Ectodermal cell (in vitro differentiated cells): Measurements from ENCODE around the gene OR6N1.

ENCODE experiments used
- H3K27ac ChIP-seq: 2 replicates; pipeline ENCODE4 v1.7.0; 2013; ENCODE audit warnings: mild to moderate bottlenecking, low read depth, low read length; ENCODE audit not compliant: insufficient read depth, poor library complexity, severe bottlenecking
- H3K27me3 ChIP-seq: 2 replicates; pipeline ENCODE4 v1.7.0; 2013; ENCODE audit warnings: mild to moderate bottlenecking, low read length; ENCODE audit not compliant: insufficient read depth, control insufficient read depth, poor library complexity, severe bottlenecking
- H3K36me3 ChIP-seq: one replicate; pipeline ENCODE4 v1.7.0; 2013; ENCODE audit warnings: low read length; ENCODE audit not compliant: control insufficient read depth, insufficient read depth
- H3K4me1 ChIP-seq: one replicate; pipeline ENCODE4 v1.7.0; 2013; ENCODE audit warnings: low read length; ENCODE audit not compliant: control insufficient read depth, insufficient read depth
- H3K4me3 ChIP-seq: 2 replicates; pipeline ENCODE4 v1.7.0; 2013; ENCODE audit warnings: low read depth, low read length, control low read depth; ENCODE audit not compliant: insufficient read depth
- H3K9me3 ChIP-seq: 2 replicates; pipeline ENCODE4 v1.7.0; 2013; ENCODE audit warnings: mild to moderate bottlenecking, low read length, moderate library complexity; ENCODE audit not compliant: control insufficient read depth
- WGBS, 2 experiments: methylation state at CpG; one replicate each; pipeline ENCODE4 v1.1.7; 2013; ENCODE audit warnings: missing lambda C conversion rate in 2 of 2; 5-methylcytosine and 5-hydroxymethylcytosine counted together

The OR6N1 gene

DNA sequence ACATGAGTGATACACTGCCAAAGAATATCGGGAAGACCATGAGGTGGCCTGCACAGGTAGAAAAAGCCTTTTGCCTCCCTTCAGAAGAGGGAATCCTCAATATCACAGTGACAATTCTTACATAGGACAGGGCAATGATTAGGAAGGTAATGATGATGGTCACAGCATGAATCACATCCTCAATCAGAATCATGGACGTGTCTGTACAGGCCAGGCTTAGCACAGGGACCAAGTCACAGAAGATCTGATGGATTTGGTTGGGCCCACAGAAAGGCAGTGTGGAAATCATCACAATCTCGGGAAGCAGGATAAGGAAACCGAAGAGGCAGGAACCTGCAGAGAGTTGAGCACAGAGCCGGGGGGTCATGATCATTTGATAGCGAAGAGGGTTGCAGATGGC is 54.7 kb downstream of the OR6N1 start:
- H3K4me1 ChIP-seq, result no peaks in the 10 kb centered on the region
- 76 to 81% methylated on average over 6 of the region's 6 CpGs for WGBS, 2 experiments
- H3K27ac ChIP-seq, result no peak overlapping the region
- no peaks in the 10 kb centered on the region for H3K36me3 ChIP-seq
- H3K27me3 ChIP-seq, result no peaks in the 10 kb centered on the region
- no peaks in the 10 kb centered on the region for H3K9me3 ChIP-seq
- no peak overlapping the region for H3K4me3 ChIP-seq

DNA sequence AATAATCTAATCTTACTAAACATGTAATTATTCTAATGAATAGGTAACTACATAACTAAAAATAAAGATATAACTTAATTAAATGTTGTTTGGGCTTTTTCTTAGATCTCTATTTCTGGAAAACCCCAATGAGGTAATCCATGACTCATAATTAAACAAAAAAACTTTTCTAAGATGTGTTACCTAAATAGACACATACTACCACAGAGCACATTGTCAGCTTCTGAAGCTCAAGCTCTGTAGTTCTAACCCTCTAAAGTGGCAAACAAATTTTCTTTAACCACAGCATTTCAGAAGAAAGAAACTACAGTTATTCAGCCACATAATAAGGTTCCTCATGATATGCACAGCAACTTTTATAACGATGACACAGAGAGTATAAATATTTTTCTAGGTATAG is 55.7 kb downstream of the OR6N1 start:
- Histone ChIP-seq H3K27me3 (no peaks in the 10 kb centered on the region), H3K27ac (no peak overlapping the region), H3K4me3 (no peak overlapping the region), H3K36me3 (no peaks in the 10 kb centered on the region), H3K4me1 (no peaks in the 10 kb centered on the region), H3K9me3 (no peaks in the 10 kb centered on the region)
- WGBS, 2 experiments, result 100% methylated on average over 1 of the region's 1 CpG; no CpG with 5 or more reads in 1 of the 2 experiments

DNA sequence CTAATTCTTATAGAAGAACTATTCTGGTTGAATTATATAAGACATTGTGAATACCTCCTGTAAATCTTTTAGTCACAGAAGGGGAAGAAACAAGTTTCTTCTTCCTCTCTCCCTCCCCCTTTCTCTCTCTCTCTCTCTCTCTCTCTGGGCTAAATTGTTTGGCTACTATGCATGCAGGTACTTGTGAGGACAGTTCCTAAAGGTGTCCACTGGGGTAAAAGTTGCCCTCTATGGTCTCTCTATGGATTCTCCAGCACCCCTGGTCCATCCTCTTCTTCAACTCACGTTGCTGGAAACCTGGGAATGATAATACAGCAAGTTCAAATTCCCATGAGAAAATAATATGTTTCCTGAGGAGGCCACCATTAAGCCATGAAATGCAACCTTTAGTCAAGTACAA is 57.2 kb downstream of the OR6N1 start:
- H3K27ac ChIP-seq, result no peak overlapping the region
- no peaks in the 10 kb centered on the region for H3K36me3 ChIP-seq
- no peaks in the 10 kb centered on the region for H3K9me3 ChIP-seq
- no peaks in the 10 kb centered on the region for H3K27me3 ChIP-seq
- 44 to 86% methylated on average over 1 of the region's 1 CpG for WGBS, 2 experiments
- H3K4me3 ChIP-seq, result no peak overlapping the region
- no peaks in the 10 kb centered on the region for H3K4me1 ChIP-seq
